DMS79 treated with DMSO at 0.1 percent for 48 hours (cell line): ENCODE measurements around the gene INSR.
"Not testable (repeated sequence)": the region's sequence is repeated elsewhere in the genome, so short reads cannot be mapped to it uniquely, and the experiment has no call there.

Experiments used
- DNase-seq: peaks from one replicate; lab custom pipeline; 2025; lab: John Stamatoyannopoulos, UW

The INSR gene

DNA sequence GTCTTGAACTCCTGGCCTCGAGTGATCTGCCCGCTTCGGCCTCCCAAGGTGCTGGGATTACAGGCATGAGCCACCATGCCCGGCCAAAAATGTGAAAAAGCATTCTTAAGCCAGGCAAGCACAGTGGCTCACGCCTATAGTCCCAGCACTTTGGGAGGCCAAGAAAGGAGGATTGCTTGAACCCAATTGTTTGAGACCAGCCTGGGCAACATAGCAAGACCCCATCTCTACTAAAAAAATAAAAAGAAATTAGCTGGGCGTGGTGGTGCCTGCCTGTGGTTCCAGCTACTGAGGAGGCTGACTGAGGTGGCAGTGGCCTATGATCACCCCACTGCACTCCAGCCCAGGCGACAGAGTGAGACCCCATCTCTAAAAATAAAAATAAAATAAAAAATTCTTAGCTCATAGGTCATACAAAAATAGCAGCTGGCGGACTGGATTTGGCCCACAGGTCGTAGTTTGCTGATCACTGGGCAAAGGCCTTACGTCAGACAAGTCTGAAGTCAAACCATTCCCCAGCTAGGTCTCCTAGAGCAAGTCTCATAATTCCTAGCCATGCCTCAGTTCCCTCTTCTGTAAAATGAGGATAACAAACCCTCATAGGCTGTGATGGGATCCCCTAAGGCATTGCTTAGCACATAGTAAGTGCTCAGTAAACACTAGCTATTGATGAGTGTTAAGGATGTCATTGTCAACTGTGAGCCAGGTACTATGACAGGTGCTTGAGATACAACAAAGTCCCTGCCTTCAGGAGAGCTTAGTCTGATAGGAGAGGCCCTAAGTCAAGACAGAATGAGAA lies 36.0 kb downstream of the INSR start:
- DNase-seq, result no peak

DNA sequence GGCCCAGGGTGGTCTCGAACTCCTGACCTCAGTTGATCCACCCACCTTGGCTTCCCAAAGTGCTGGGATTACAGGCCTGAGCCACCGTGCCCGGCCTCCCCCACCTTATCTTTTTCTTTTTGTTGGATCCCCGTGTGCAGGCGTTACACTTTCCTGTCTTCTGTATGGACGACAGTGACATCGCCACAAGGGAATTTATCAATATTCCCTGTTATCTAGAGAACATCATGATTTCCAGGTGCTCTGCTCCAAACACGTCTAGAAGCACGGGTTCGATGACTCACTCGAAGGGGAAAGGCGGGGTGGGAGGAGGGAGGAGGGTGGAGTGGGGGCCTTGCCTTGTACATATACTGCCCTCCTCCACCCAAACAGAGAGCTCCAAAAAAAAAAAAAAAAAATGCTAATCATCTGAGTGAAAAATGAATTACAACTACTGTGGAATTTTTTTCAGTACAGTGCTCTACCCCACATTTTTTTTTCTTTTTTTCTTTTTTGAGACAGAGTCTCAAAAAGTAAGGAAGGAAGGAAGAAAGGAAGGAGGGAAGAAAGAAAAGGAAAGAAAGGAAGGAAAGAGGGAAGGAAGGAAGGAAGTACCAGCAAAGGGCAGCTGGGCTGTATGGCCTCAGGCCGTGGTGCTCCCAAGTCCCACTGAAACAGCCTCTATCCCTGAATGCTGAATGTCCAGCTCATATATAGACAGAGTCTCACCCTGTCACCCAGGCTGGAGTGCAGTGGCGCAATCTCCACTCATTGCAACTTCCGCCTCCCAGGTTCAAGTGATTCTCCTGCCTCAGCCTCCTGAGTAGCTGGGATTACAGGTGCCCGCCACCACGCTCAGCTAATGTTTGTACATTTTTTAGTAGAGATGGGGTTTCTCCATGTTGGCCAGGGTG lies 36.8 kb downstream of the INSR start:
- no peak for DNase-seq

DNA sequence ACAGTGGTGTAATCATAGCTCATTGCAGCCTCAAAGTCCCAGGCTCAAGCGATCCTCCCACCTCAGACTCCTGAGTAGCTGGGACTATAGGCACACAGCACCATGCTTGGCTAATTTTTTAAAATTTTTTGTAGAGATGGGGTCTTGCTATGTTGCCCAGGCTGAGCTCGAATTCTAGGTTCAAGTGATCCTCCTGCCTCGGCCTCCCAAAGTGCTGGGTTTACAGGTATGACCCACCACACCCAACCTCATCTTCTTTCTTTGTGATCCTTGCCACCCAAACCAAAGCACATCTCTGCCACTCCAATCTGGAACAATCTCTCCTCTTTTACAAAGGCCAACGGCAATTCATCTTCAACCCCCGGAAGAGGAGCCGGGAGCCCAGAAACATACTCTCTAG lies 38.6 kb downstream of the INSR start:
- no peak for DNase-seq

- no peak for DNase-seq
These were observed 39.1 kb downstream of the INSR start for GRCh38 chr19:7255119-7255518.

DNA sequence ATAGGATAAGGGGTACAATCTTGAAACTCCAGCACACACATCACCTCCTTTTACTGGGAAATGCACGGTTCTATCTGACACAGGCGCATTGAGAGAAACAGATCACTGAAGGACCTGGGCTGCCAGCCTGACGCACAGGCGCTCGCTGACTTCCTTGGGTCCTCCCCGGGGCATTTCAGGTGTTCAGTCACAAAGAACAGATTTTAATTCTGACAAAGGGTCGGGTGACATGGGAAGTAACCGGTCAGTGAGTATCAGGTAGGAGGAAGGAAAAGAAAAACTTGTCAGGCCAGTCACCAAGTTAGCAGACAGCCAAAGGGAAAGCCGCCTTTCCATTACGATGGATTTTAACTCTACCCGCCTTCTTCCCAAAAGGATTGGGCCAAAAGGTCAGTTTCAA lies 39.6 kb downstream of the INSR start:
- DNase-seq, result no peak

DNA sequence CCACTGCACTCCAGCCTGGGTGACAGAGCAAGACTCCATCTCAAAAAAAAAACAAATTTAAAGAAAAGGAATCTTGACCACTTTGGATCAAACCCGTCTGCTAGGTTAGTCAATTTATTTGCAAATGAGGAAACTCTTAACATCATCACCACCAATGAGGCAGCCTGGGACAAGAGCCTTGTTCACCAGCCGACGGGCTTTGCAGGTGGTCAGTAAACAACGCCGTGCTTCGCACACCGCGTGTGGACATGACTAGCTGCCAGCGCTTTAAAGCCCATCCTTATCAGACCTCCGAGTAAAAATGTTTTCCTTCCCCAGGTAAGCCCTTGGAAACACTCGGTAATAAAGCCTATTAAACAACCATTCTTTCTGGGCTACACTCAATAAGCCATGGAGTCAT lies 41.9 kb downstream of the INSR start:
- no peak for DNase-seq

- no peak for DNase-seq
These were observed 42.7 kb downstream of the INSR start for GRCh38 chr19:7251494-7251893.

- DNase-seq, result no peak
These were observed 43.3 kb downstream of the INSR start for GRCh38 chr19:7250951-7251350.

DNA sequence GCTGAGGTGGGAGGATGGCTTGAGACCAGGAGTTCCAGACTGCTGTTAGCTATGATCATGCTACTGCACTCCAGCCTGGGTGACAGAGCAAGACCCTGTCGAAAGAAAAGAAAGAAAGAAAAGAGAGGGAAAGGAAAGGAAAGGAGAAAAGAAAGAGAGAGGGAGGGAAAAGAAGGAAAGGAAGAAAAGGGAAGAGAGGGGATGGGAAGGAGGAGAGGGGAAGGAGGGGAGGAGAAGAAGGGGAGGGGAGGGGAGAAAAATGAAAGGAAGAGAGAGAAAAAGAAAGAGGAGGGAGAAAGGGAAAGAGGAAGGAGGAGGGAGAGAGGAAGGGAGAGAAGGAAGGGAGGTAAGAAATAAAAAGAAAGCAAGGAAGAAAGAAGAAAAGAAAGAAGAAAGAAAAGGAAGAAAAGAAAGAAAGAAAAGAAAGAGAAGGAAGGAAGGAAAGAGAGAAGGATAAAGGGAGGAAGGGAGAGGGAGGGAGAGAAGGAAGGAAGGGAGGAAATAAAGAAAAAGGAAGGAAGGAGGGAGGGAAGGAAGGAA lies 44.1 kb downstream of the INSR start:
- DNase-seq, result no peak

DNA sequence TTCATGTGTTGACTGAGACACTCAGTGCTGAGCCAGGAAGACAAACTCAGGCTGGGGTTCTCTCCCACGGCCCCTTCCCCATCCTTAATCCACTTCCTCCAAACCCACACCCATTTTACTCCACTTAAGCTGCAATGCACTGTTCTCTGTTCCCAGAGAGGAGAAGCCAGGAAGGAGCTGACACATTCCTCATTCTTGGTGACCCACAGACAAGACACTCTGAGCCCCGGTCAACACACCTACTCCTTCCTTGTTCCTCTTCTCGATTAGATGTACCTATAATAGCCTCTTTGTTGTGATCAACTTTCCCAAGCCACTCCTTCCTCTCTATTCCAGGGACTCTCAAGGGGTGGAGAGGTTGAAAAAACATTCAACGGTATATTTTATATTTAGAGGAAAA lies 47.1 kb downstream of the INSR start:
- DNase-seq, result no peak

GRCh38 chr19:7246601-7247000 lies 47.6 kb downstream of the INSR start:
- DNase-seq, result no peak

DNA sequence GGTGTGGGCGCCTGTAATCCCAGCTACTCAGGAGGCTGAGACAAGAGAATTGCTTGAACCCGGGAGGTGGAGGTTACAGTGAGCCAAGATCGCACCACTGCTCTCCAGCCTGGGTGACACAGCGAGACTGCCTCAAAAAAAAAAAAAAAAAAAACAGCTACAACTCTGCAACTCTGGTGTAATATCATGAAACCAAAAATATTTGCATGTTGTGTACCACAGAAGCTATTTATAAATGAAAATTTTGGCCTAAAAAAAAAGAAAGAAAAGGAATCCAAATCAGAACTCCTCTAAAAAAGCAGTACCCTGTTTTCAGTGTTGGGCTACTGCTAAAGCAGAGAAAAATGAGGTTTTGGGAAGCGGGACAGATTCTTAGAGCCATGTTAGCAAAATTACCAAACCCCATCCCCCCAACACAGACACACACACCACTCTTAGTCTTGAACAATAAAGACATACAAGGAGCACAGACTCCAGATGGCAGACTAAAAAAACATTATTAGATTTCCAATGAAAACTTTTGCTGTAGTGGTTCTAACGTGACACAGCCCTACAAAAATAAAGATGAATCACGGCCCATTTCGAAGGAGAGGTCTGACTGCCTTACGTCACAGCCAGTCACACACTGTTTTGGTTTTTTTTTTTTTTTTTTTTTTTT lies 51.5 kb downstream of the INSR start:
- no peak for DNase-seq

DNA sequence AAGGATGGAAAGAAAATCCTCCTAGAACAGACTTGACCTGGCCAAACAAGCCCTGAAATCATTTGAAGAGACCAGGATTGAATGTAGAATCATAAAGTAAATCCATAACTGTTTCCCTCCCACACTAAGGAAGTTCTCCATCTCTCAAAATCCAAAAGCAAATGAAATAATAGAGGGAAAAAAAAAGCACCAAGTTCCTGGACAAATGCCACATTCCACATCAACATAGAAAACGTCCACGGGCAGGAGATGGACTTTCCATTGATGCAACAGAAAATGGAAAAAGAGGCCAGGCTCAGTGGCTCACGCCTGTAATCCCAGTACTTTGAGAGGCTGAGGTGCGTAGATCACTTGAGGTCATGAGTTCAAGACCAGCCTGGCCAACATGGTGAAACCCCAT lies 56.2 kb downstream of the INSR start:
- DNase-seq, result no peak

- DNase-seq, result no peak
These were observed 58.1 kb downstream of the INSR start for GRCh38 chr19:7236153-7236552.

DNA sequence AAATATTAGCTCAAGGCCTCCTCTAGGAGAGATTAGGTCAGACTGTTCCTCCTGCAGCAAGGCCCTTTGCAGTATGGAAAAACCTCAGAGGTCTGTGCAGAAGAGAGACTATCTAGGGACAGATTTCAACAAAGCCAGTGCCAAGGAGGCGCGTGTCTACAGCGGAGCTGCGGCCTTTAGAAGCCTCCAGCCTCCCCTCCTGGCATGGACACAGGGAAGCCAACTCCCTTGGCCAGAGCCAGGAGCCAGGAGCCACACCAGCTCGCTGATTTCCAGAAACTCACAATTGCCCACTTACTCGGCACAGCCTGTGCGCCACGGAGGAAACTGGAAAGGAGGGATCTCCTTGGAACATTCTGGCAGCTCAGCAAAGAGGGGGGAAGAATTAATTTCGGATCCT lies 63.4 kb downstream of the INSR start:
- no peak for DNase-seq

GRCh38 chr19:7229735-7230134 lies 64.5 kb downstream of the INSR start:
- DNase-seq, result no peak

GRCh38 chr19:7228935-7229541 lies 65.2 kb downstream of the INSR start:
- no peak for DNase-seq

- DNase-seq, result no peak
These were observed 66.5 kb downstream of the INSR start for GRCh38 chr19:7227735-7228134.

- DNase-seq, result not testable (repeated sequence)
These were observed 67.1 kb downstream of the INSR start for GRCh38 chr19:7227149-7227548.

- DNase-seq, result no peak
These were observed 67.5 kb downstream of the INSR start for GRCh38 chr19:7226739-7227138.

DNA sequence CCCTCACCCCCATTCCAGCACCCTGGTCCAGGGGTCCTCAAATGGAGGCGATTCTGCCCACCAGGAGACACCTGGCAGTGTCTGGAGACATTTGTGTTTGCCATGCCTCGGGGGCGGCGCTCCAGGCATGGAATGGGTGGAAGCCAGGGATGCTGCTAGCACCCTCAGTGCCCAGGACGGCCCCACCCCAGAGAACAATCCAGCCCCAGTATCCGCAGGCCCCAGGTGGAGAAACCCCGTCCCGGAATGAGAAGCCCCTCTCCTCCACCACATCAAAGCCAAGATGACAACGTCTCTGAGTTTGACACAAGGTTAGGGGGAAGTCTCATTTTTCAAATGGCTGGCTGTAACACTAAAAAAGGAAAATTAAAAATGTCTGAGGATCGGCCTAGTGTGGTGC lies 68.5 kb downstream of the INSR start:
- no peak for DNase-seq

- DNase-seq, result no peak
These were observed 69.2 kb downstream of the INSR start for GRCh38 chr19:7224995-7225394.
